IPS-NIHi7 (cell line): Measurements from ENCODE around the gene SUMF1.

Experiments
- DNase-seq: peaks from one replicate; pipeline ENCODE4 v3.0.0; 2012; ENCODE audit warnings: mixed read lengths; ENCODE audit errors: extremely low spot score

SUMF1 gene

DNA sequence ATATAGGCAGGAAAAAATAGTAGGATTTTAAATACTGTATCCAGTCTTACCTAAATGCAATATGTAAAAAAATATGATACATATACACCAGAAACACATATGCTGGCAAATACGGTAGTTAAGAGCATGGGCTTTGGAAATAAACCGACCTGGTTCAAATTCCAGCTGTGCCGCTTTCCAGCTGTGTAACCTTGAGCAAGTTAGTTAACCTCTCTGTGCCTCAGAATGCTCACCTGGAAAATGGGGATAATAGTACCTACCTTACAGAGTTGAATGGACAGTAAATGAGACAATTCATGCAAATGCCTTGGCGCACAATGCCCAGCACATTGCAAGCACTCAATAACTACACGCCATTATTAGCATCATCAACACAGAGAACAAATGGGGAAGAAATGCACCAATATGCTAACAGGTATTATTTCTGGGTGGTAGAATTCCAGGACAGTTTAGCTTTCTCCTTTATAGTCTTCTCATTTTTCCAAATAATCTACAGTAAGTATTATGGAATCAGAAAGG lies 50.6 kb downstream of the SUMF1 start:
- DNase-seq: no peak

DNA sequence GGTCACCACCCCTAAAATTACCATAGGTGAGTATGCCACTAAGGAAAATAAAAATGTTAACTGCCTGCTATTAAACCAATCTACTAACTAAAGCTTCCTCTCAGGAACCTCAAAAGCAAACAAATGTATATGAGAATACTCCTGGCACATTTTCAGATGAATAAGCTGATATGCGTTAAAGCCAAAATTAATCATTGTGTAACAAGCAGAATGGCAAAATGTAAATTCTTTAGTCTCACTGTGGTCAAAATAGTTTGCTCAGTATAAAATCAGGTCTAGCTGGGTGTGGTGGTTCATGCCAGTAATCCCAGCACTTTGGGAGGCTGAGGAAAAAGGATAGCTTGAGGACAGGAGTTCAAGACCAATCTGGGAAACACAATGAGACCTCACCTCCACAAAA lies 53.6 kb downstream of the SUMF1 start:
- no peak for DNase-seq

DNA sequence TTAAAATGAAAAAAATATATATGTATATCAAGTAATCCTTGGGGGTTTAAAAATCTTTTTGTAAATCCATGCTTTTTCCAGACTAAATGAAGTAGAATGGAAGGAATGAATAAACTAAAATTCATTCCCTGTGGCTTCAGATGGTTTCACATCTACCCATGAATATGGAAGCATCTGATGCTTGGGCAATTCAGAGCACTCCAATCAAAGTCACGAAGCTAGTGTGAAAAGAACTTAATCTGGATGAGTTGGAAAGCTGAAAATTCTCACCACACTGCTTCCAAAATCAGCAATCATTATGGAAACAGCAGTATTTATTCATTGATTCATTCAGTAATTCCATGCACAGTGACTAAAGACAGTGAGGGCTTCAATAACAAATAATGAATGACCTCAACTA lies 55.2 kb downstream of the SUMF1 start:
- DNase-seq: no peak

DNA sequence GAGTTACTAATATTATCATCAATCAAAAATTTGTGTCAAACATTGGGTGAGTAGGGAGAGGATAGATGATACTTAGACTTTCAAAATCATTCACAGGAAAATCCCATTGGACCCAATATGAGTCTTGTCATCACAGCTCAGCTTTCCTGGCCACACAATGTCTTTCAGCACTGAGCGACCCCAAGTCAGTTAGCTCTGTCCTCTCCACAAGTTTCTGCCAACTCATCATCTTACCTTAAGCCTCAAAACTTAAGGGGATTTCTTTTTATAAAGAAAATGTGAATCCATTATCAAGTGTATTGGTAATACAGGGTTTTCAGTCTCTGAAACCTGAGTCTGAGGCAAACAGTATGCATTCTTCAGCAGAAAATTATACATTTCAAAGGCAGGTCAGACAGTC lies 55.8 kb downstream of the SUMF1 start:
- DNase-seq: no peak

DNA sequence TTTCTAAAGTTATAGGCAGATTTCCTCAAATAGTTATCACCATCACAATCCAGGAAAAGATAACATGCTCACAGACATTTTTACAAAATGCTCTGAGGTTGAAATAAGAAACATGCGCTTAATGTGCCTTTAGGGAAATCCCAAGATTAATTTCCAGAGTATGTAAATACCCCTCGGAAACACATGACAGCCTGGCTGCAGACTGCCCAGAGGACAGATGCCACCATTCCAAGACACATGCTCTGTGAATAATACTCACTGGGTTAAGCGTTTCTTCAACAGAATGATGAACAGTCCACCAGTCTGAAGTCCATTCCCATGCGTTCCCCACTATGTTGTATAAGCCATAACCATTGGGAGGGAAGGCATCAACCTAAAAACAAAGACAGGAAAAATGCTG lies 56.5 kb downstream of the SUMF1 start:
- no peak for DNase-seq

DNA sequence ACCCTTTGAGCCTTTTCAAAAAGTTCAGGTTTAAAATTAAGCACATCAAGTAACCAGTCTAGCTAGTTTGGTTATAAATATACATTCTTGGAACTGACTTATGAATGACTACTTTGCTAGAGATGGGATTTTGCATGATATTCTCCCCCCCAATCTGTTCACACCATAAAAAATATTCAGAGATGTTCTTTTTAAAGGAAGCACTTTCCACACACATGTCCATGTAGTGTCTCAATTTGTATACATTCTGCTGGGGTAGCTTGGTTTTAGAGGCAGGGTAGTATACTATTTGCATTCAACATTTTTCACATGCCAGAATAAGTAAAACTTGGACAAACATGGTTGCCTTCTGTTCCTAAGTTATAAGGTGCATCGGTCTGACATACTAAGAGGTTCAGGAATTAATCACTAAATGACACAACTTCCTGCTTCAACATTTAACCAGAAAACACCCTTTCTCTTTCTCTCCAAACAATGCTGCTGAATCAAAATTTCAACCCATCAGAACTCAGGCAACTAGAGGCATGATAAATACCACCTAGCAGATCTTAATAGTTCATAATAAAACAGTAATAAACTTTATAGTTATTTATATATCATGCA lies 57.0 kb downstream of the SUMF1 start:
- no peak for DNase-seq

DNA sequence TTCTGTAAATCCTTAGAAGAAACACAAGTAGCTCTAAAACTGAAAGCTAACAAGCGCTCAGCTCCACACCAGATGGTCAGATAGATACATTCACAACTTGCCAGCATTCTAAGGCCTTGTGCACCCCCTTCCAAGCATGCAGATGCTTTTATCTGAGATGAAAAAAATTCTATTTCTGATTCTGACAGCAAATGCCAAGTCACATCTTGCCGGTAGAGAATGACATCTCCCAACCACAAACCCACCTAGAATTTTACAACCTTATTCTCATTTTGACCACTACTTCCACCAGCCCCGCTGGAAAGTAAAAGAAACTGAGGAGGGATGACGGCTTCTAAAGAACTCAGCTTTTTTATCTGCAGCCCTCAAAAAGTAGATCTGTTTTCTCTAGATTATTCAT lies 57.7 kb downstream of the SUMF1 start:
- no peak for DNase-seq

DNA sequence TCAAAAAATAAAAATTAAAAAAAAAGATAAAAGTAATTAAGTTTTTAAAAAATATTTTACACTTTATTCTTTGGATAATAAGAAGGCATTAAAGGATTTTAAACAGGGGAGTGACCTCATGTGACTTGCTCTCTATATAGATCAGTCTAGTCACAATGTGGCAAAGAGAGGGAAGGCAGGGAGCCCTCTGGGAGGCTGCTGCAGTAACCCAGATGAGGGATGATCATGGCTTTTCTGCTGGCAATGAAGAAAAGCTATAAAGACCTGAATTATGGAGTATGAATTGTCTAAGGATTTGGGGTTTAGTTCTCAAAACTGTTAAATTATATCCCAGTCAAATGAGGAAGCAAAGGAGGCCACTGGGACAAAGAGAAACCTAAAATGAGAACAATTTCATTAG lies 58.1 kb downstream of the SUMF1 start:
- DNase-seq: no peak

DNA sequence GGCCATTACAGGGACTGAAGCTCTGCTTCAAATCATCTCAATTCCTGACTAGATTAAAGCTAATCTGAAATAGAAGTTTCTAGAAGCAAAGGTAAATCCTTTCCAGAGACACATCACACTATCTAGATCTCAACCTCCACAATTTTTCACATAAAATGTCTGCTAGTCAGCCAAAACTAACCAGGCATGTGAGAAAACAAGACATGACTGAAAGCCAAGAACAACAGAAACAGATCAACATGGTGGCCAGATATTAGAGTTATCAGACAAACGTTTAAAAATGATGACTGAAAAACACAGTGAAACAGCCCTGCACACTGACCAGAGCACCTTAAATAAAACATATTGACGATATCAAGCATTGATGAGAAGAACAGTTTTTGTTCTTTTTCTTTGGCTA lies 59.1 kb downstream of the SUMF1 start:
- no peak for DNase-seq

DNA sequence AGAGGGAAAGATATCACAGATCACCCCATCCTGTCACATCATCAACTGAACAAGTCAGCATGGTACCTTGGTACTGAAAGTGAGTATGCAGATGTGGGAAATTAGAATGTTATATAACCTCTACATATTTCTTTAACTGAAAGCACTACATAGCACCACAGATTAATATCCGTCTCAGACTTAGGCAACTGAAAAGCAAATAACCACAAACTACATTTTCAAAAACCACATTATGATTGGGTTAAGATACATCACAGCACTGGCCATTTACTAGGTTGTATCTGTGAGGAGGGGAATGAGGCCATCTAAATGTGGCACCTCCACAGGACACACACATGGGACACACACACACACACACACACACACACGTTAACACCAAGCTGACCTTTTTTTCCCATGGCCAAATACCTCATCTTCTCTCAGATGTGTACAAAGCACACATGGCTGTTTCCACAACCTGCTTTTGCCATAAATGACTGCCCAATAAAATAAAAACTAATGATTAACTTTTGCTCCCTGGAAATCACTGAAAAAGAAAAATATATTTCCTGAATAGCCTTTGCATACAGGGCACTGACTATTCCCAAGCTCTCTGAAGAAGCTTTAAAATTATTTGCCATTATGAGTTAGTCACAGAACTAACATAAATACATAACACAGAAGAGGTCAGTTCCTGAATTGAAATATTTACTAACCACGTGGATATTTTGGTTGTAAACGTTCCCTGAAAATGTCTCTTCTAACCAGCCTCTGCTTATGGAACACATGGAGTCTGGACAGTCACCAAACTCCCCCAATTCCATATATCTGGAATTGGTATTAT lies 60.1 kb downstream of the SUMF1 start:
- no peak for DNase-seq

DNA sequence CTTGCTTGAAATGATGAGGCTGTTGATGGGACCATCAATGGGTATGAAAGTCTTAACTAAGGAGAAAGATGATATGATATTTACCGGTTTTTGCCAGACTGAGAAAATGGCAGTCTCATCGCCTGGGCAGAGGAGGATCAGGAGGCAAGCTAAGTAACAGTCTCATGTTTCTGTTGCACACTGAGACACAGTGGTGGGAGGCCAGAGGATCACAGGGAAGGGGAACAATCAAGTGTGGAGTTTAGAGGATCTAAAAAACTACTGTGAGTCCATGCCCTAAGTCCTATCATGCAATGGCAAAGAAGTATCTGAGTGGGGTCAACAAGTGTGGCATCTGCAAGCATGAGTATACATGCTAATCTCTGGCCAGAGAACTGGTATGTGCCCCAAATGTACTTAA lies 62.2 kb downstream of the SUMF1 start:
- no peak for DNase-seq

DNA sequence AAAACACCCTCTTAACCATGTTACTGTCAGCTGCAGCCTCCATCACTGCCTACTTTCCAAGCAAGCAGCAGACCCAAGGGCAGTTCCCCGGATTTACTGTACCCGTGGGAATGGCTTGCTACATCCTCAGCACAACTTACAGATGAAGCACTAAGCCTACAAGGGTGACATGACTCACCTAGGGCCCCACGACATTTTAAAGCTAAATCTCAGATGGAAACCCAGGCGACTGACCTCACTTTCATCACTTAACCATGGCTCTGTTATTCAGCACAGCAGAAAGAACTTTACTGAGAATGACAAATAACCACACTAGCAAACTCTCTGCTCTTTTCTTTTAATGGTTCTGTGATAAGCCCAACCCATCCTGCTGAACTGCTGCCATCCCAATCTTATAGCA lies 65.6 kb downstream of the SUMF1 start:
- DNase-seq: no peak

DNA sequence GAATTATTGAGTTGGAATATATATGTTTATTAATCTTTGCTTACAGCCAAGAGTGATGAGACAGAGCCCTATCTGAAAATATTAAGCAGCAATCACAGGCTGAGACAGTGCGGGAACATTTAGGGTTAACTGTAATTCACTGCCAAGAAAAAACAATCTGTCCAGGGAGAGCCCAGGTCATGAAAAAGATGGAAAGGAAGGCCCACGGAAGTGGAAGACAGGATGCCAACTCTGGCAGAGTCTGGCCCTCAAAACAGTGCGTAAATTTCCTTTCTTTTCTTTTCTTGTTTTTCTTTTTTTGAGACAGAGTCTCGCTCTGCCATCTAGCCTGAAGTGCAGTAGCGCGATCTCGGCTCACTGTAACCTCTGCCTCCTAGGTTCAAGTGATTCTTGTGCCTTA lies 67.6 kb downstream of the SUMF1 start:
- DNase-seq: no peak

DNA sequence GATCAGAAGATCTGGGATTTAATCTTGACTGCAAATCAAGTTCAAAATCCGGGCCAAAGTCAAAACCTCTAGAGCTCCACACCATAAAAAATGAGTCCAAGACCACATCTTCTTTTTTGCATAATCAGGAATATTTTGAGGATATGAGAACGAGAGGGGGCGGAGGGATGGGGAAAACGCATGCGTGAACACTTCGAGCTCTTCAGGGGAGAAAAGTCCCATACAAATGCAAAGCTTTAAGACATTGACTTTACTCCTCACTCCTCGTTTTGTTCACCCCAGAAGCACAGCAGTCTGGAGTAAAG lies 68.2 kb downstream of the SUMF1 start:
- DNase-seq: no peak

DNA sequence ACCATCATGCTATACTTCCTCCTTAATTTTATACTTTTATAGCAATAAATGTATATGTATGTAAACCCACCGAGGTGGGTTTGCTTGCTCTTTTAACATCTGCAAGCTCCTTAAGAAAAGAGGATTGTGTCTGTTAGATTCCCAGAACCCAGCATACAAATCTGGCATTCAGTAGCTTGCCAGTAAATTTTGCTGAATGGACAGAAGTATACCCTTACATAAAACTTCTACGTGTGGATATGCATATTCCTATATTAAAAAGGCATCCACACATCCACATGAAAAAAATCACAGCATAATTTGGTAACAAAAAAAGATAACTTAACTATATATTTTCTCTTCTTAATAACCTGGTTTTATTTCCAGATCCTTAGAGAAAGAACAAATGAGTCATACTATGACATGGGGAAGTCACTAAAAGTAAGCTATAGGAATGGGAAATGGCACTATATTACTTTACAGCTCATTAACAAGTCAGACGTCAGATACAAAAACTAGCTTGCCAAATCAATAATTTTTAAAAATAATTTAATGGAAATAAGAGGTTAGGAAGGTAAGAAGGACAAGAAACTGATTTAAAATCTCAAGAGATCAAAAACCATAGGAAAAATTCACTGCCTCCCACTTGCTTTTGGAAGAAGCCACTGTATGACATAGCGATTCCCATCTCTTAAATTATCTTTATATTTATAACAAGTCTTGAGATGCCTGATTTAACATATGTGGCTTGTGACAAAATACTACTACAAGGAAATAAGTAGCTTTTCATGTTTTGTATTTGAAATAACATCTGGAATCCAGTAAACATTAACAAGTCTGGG lies 68.7 kb downstream of the SUMF1 start:
- no peak for DNase-seq

DNA sequence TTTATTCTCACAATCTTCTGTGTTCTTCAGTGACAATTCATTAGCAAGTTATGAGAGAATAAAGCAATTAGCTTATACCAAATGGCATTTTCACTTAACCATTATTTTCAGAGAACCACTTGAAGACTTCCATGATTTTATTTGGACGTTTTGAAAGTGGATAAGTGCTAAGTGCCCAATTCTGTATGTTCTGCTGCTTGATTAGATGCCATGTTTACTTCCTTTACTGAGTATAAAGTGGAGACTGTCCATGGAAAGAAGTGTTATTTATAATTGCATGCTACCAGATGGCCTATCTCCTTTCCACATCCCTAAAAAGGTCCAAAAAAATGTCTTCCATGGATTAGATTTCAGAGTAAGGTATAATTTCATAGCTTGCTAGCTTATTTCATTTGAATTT lies 69.6 kb downstream of the SUMF1 start:
- DNase-seq: no peak

DNA sequence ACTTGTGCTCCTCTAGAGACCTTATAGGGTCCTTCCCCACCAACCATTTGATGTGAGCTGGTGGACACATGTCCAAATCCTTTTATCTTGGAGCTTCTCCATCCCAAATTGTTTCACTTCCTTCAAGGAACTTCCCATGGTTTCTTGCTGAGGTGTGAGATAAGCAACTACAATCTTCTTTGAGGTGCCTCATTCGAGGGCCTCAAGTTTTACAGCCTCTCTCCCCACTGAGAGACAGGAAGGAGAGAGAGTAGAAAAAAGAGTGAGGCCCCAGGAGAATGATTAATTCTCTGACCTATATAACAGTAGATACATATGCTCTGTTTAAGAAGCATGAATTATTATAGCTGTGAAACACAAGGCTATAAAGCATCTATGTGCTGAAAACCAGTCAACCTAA lies 70.5 kb downstream of the SUMF1 start:
- no peak for DNase-seq

DNA sequence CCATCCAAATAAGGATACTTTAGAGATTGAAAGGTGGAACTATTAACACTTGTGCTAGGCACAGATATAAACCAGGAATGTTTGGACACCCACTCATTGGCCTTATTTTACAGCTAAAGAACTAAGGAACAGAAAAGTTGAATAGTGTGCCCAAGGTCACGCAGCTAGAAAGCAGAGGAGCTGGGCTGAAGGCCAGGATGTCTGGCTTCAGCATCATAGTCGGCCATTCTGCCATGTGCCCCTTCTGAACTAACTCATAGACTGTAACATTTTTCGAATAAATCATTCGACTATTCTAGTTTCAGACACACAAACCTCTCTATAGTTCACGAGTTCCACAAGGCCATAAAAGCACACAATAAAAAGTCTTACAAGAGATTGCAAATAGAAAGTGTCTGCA lies 71.1 kb downstream of the SUMF1 start:
- DNase-seq: no peak

DNA sequence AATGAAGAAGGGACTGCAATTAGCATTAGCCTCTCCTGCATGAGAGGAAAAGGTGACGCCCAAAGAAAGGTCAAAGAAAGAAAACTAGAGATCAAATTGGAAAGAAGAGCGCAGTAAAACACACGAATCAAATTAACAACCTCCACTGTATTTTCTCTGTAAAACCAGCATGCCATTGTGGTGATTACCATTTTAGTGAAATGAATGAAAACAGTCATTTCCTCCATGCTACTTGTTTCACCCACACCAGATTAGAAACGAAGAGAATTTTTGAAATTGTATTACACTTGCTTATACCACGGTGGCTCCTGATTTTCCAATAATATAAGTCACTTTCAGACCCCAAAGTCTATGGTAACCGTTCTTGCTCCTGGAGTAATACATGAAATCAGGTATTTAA lies 71.6 kb downstream of the SUMF1 start:
- DNase-seq: no peak

DNA sequence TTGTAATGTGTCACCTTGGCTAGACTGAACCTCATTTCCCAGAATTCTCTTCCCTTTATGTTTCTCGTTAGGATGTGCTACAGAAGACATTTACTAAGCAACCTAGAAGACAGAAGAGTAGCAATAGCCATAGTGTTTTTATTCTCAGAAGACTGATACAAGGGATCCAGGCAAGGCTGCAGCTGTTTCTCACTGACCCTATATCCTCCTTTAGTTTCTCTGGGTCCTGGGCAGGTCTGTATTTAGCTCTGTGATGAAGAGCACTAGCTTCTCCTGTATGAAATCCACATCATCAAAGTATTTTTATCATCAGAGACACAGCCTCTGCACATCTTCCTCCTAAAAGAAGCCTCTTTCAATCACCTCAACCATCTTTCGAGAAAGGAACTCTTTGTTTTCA lies 72.5 kb downstream of the SUMF1 start:
- no peak for DNase-seq

DNA sequence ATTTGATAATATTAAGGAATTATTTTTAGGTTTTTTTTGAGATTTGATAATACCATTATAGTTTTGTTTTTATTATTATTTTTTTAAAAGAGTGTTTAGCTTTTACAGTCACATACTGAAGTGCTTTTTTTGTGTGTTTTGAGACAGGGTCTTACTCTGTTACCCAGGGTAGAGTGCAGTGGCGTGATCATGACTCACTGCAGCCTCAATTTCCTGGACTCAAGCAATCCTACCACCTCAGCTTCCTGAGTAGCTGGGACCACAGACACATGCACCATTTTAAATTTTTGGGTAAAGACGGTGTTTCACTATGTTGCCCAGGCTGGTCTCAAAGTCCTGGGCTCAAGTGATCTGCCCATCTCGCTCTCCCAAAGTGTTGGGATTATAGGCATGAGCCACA lies 73.0 kb downstream of the SUMF1 start:
- DNase-seq: no peak

DNA sequence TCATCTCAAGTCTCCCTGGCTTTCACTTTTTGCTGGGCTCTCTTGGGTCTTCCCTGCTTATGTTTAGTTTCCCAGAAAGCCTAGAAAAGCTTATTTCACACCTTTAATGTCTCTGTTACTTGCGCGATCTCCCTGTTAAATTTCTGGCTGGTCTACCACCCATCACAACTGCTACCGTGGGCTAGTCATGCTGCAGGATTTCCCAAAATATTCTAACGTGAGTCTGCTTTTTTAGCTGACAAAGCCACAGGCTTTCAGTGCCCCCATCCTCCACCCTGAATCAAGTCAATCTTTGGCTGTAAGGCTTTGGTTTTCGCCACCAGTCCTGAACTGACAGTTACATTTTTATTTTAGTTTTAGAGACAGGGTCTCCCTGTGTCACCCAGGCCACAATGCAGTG lies 74.1 kb downstream of the SUMF1 start:
- DNase-seq: no peak
